ENCODE measurements around the gene PTPRN2. TPM values are rescaled to one million over a fixed set of nuclear protein-coding genes. Genes with fewer than 3 reads are reported as not detected.

The PTPRN2 gene
- total and polyA plus RNA-seq, 2 donors (not counting 1 experiment from before 2014, with no cell fraction given) = 0.54 to 1.2 TPM

DNA sequence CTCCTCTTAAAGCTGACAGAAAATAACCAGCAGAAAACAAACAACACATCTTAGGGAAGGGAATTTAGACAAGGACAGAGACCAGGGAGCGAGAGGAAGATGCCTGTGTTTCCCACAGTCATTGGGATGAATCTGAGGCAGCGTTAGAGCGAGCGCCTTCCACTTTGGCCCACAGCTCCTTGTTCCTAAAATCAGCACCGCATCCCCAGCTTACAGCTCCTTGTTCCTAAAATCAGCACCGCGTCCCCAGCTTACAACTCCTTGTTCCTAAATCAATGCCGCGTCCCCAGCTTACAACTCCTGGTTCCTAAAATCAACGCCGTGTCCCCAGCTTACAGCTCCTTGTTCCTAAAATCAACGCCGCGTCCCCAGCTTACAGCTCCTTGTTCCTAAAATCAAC is 593.3 kb downstream of the PTPRN2 start:
- TF ChIP-seq EZH2 (IDR thresholded peaks at IDR 0.05; ENCODE audit: low read length, missing control alignments) (no peak), CTCF (conservative IDR thresholded peaks at IDR 0.05 in 1 of 2, IDR thresholded peaks at IDR 0.05 in 1 of 2; ENCODE audit: low read depth in 1 of 2, low read length in 2 of 2) (no peak)
- H4K20me1 ChIP-seq (ENCODE audit: control insufficient read depth, extremely low read depth, insufficient read depth, low read length) = no peaks in the 10 kb centered on the region
- H3K9ac ChIP-seq (ENCODE audit: insufficient read depth, low read length) = no peak overlapping the region
- H3K9me3 ChIP-seq (ENCODE audit: control insufficient read depth, insufficient read depth, low read depth, low read length) = no peaks in the 10 kb centered on the region
- no peak overlapping the region for H3K27ac ChIP-seq (ENCODE audit: insufficient read depth, low read length)
- no peak overlapping the region for H3K4me2 ChIP-seq (ENCODE audit: extremely low read depth, insufficient read depth, low read length)
- H3K4me3 ChIP-seq (replicated peaks in 1 of 4; ENCODE audit: control extremely low read depth in 1 of 4, insufficient read depth in 1 of 4, low read depth in 3 of 4, low read length in 4 of 4) = no peak overlapping the region
- no peaks in the 10 kb centered on the region for H3K36me3 ChIP-seq (ENCODE audit: control insufficient read depth, insufficient read depth, low read length)
- DNase-seq (ENCODE audit: low read depth in 2 of 2) = no peak
- no peaks in the 10 kb centered on the region for H3K4me1 ChIP-seq (ENCODE audit: control insufficient read depth, extremely low read depth, insufficient read depth, low read length)
- no peak overlapping the region for H2AFZ ChIP-seq (ENCODE audit: low read length)
- no peaks in the 10 kb centered on the region for H3K79me2 ChIP-seq (ENCODE audit: control insufficient read depth, insufficient read depth, low read length)
- no peaks in the 10 kb centered on the region for H3K27me3 ChIP-seq (ENCODE audit: control insufficient read depth, insufficient read depth, low read length)

- Histone ChIP-seq H3K4me1 (ENCODE audit: control insufficient read depth, extremely low read depth, insufficient read depth, low read length) (no peaks in the 10 kb centered on the region), H4K20me1 (ENCODE audit: control insufficient read depth, extremely low read depth, insufficient read depth, low read length) (no peaks in the 10 kb centered on the region), H3K9ac (ENCODE audit: insufficient read depth, low read length) (no peak overlapping the region), H2AFZ (ENCODE audit: low read length) (no peak overlapping the region), H3K36me3 (ENCODE audit: control insufficient read depth, insufficient read depth, low read length) (no peaks in the 10 kb centered on the region), H3K79me2 (ENCODE audit: control insufficient read depth, insufficient read depth, low read length) (no peaks in the 10 kb centered on the region), H3K27ac (ENCODE audit: insufficient read depth, low read length) (no peak overlapping the region), H3K9me3 (ENCODE audit: control insufficient read depth, insufficient read depth, low read depth, low read length) (no peaks in the 10 kb centered on the region), H3K4me2 (ENCODE audit: extremely low read depth, insufficient read depth, low read length) (no peak overlapping the region), H3K27me3 (ENCODE audit: control insufficient read depth, insufficient read depth, low read length) (no peaks in the 10 kb centered on the region), H3K4me3 (replicated peaks in 1 of 4; ENCODE audit: control extremely low read depth in 1 of 4, insufficient read depth in 1 of 4, low read depth in 3 of 4, low read length in 4 of 4) (no peak overlapping the region)
- no peak for DNase-seq (ENCODE audit: low read depth in 2 of 2)
- TF ChIP-seq EZH2 (IDR thresholded peaks at IDR 0.05; ENCODE audit: low read length, missing control alignments) (no peak), CTCF (conservative IDR thresholded peaks at IDR 0.05 in 1 of 2, IDR thresholded peaks at IDR 0.05 in 1 of 2; ENCODE audit: low read depth in 1 of 2, low read length in 2 of 2) (no peak)
Observed at GRCh38 chr7:157993406-157994105, 594.1 kb downstream of the PTPRN2 start.

DNA sequence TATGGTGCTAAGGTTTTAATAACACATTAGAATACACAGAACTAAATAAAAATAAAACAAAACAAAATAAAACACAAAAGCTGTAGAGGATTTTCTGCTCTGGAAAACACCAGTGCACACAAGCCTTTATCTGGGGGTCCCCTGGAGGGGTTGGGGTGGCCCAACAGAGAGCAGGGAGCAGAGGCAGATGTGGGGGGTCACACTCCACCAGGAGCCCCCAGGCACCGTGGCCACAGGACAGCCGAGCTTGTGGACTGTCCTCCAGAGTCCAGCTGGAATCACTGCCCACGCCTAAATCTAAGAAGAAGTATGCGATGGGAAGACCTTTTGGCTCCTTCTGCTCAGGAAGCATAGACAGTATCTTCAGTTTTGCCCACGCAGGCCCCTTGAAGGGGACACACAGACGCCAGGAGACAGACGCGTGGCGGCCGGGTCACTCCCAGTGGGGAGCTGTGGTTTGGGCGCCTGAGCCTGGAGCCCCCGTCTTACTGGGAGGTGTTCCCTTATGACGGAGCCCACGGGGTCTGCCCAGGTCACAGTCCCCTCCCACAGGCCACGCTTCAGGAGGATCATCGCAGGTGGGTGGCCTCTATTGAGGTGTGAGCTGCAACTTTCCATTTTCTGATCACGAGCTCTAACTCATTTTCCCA is 595.0 kb downstream of the PTPRN2 start:
- DNase-seq (ENCODE audit: low read depth in 2 of 2) = no peak
- Histone ChIP-seq H2AFZ (ENCODE audit: low read length) (no peak overlapping the region), H3K4me2 (ENCODE audit: extremely low read depth, insufficient read depth, low read length) (no peak overlapping the region), H3K4me1 (ENCODE audit: control insufficient read depth, extremely low read depth, insufficient read depth, low read length) (no peaks in the 10 kb centered on the region), H3K36me3 (ENCODE audit: control insufficient read depth, insufficient read depth, low read length) (no peaks in the 10 kb centered on the region), H3K9ac (ENCODE audit: insufficient read depth, low read length) (no peak overlapping the region), H3K9me3 (ENCODE audit: control insufficient read depth, insufficient read depth, low read depth, low read length) (no peaks in the 10 kb centered on the region), H3K79me2 (ENCODE audit: control insufficient read depth, insufficient read depth, low read length) (no peaks in the 10 kb centered on the region), H3K4me3 (replicated peaks in 1 of 4; ENCODE audit: control extremely low read depth in 1 of 4, insufficient read depth in 1 of 4, low read depth in 3 of 4, low read length in 4 of 4) (no peak overlapping the region), H3K27me3 (ENCODE audit: control insufficient read depth, insufficient read depth, low read length) (no peaks in the 10 kb centered on the region), H3K27ac (ENCODE audit: insufficient read depth, low read length) (no peak overlapping the region), H4K20me1 (ENCODE audit: control insufficient read depth, extremely low read depth, insufficient read depth, low read length) (no peaks in the 10 kb centered on the region)
- TF ChIP-seq EZH2 (IDR thresholded peaks at IDR 0.05; ENCODE audit: low read length, missing control alignments) (no peak), CTCF (conservative IDR thresholded peaks at IDR 0.05 in 1 of 2, IDR thresholded peaks at IDR 0.05 in 1 of 2; ENCODE audit: low read depth in 1 of 2, low read length in 2 of 2) (no peak)

Data from fibroblast of lung (primary cell).